ENCODE data around the gene TYMS.
"Not testable (repeated sequence)": the region's sequence is repeated elsewhere in the genome, so short reads cannot be mapped to it uniquely, and the experiment has no call there.

Gene TYMS

GRCh38 chr18:678482-679182 is 21.2 kb downstream of the TYMS start:
- no peak for DNase-seq (ENCODE audit: low spot score)

GRCh38 chr18:679516-679915 is 22.1 kb downstream of the TYMS start:
- no peak for DNase-seq (ENCODE audit: low spot score)

GRCh38 chr18:680392-680791 is 22.9 kb downstream of the TYMS start:
- no peak for DNase-seq (ENCODE audit: low spot score)

DNA sequence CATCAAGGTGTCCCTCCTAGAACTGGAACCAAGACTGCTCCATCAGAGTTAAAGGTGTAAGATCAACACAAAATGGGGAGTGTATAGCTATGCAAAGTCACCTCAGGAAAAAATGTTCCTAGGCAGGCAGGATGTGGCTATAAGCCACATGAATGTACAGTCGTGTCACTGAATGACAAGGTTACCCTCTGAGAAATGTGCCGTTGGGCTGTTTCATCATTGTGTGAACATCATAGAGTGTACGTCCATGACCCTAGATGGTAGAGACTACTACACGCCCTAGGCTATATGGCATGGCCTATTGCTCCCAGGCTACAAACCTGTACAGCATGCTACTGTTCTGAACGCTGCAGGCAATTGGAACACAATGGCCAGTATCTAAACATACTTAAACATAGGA is 24.5 kb downstream of the TYMS start:
- no peak for DNase-seq (ENCODE audit: low spot score)

DNA sequence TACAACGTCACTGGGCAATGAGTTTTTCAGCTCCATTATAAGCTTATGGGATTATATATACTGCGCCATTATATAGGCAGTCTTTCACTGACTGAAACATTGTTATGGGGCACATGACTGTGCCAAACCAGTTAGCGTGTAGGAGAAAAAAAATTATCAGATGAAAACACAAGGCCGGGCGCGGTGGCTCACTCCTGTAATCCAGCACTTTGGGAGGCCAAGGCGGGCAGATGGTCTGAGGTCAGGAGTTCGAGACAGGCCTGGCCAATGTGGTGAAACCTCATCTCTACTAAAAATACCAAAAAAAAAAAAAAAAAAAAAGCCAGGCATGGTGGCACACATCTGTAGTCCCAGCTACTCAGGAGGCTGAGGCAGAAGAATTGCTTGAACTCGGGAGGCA is 25.0 kb downstream of the TYMS start:
- not testable (repeated sequence) for DNase-seq (ENCODE audit: low spot score)

GRCh38 chr18:682833-683232 is 25.4 kb downstream of the TYMS start:
- DNase-seq (ENCODE audit: low spot score) = peak; percentile 53

DNA sequence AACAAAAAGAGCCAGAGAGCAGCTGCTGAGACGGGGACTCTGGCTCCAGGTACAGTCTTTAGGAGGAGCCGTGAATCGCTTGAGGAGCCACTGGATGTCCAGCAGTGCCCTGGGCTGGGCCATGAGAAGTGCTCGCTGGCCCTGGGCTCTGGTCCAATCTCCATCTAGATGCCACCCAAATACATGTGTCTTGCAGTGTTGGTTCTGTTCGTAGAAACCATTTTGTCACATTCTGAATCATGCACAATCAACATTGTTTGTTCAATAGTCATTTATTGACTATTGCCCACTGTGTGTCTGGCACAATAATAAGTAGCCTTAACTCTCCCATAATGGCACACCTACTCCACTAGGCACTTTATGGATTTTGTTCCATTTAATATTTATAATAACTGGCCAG is 26.1 kb downstream of the TYMS start:
- no peak for DNase-seq (ENCODE audit: low spot score)

- no peak for DNase-seq (ENCODE audit: low spot score)
These were observed 28.0 kb downstream of the TYMS start for GRCh38 chr18:685438-685837.

GRCh38 chr18:686339-687111 is 29.1 kb downstream of the TYMS start:
- no peak for DNase-seq (ENCODE audit: low spot score)

DNA sequence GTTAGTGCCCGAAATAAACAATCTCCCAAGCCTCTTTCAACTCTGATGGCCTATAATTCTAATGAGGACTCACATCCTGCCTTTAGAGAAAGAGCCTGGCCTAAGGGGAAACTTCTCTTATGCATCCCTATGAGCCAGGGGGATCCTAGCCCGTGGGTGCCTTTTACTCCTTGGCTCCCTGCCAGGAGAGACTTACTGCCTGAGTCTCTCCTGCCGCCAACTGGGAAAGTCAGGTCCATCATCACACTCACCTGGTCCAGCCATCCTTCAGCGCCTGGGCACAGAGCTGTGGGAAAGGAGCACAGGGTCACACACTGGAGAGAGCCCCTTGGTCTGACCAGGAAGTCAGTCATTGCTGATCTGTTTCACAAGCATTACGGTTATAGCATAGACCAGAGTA is 30.9 kb downstream of the TYMS start:
- DNase-seq (ENCODE audit: low spot score) = no peak

DNA sequence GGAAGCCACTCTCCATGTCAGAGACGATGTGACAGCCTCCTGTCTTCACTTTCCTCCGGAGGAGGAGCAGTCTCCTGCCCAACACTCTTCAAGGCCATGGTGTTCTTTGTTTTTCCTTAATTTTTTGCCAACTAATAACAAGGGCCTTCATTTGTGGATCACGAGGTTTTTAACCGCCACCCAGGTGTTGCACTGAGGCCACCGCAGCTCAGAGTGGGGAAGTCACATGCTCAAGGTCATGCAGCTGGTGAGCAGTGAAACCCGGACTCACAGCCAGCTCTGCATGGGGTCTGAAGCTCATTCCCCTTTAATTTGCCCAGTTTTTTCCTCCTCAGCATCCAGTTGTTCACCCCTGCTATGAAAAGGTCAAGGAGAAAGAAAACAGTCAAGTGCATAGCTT is 35.4 kb downstream of the TYMS start:
- no peak for DNase-seq (ENCODE audit: low spot score)

DNA sequence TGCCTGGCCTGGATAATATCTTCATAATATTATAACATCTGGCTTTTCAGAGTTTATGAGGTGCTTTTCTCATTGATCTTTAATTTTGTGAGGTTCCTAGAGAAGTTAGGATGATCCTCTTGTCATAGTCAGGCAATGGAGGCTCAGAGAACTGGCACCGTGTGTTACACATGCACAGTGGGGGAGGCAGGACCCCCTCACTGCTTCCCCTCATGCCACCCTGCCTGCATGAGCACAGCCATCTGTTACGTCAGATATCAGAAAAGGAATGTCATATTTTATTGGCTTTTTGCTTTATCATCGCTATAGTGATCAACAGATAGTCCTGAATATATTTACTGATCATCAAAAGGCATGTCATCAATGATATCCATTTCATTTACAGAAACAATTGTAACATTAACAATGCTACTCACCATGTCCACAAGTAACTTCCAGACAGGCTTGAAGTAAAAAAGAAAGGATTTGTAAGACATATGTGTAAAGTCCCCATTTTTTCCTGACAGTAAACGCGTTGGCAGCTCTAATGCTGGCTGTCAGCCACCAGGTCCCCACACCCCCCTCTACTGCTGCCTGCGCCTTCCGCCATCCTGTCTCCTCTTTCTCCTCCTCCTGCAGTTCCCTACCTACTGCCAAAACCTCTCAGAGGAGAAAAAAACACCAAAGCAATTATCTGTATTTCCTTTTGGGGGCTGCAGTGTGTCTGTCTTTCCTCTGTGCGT is 36.2 kb downstream of the TYMS start:
- DNase-seq (ENCODE audit: low spot score) = no peak

DNA sequence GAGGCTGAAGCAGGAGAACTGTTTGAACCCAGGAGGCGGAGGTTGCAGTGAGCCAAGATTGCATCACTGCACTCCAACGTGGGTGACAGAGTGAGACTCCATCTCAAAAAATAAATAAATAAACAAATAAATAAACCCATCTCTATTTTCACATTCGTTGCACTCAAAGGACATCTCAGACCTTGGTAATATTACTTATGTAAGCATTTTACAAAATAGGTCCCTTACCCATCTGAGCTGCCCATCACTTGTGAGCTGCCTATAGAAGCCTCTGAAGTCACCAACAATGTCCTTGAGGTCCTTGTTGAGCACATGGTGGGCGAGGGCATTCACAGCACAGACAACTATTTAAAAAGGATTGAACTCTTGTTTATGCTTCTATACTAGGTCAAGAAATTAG is 39.6 kb downstream of the TYMS start:
- no peak for DNase-seq (ENCODE audit: low spot score)

DNA sequence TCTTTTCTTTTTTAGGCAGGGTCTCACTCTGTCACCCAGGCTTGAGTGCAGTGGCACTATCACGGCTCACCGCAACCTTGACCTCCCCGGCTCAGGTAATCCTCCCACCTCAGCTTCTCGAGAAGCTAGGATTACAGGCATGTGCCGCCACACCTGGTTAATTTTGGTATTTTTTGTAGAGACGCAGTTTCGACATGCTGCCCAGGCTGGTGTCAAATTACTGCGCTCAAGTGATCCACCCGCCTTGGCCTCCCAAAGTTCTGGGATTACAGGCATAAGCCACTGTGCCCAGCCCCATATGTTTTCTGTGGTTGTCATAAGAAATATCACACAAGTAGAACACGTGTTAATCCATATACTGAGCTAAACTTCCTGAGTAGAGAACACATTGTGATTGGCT is 40.3 kb downstream of the TYMS start:
- DNase-seq (ENCODE audit: low spot score) = no peak

DNA sequence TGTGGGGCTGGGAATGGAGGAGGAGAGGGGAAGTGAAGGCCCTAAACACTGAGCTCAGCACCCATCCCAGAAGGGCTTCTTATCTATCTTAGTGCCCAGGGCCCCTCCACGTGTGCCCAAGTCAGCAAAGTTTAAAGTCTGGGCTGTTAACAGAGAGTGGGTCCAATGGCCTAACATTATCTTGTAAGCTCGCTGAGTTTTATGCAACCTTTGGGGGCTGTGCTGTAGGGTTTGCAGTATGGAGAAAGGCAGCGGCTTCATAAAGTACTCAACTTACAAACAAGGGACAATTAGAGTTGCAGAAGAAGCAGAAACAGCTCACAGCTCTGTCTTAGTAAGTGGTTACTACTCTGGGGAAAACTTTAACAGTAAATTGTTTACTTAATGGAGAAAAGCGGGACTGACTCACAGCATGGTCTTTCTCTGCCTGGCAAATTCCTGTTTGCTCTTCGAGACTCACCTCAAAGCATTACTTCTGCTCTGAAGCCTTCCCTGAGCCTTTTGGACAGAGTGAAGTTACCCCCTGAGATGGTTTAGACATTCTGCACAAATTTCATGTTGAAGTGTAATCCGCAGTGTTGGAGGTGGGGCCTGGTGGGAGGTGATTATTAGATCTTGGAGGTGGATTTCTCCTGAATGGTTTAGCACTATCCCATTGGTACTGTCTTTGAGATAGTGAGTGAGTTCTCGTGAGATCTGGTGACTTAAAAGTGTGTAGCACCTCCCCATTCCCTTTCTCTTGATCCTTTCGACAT is 45.9 kb downstream of the TYMS start:
- DNase-seq (ENCODE audit: low spot score) = no peak

- DNase-seq (ENCODE audit: low spot score) = no peak
These were observed 49.0 kb downstream of the TYMS start for GRCh38 chr18:706405-706804.

DNA sequence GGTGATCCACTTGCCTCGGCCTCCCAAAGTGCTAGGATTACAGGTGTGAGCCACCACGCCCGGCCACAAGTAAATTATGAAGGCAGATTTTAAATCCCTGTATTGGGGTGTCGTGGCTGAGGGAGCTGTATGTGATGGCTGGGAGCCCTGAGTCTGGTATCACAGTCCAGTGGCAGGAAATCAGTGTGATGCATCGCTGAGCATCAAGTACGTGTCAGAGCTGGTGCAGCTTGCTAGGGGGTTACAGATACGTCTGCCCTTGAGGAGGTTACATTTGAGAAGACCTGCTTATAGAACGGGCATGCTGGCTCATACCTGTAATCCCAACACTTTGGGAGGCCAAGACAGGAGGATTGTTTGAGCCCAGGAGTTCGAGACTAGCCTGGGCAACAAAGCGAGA is 50.6 kb downstream of the TYMS start:
- no peak for DNase-seq (ENCODE audit: low spot score)

DNA sequence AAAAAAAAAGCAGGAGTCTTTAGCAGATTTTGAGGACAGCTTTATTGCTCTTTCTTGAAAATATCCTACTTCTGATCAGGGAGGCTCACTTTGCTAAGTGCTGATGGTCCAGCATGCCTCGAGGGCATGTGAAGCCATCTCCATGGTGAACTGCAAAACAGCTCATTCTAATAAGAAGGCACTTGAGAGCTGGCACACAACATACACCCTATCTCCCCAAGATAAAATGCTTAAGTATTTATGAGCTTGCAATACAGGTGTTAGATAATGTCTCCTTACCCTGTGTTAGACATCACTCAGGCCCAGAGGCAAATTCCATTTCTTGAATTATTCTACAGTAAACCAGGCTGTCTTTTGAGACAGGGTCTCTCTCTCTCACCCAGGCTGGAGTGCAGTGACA is 52.3 kb downstream of the TYMS start:
- no peak for DNase-seq (ENCODE audit: low spot score)

- no peak for DNase-seq (ENCODE audit: low spot score)
These were observed 53.2 kb downstream of the TYMS start for GRCh38 chr18:710418-711300.

GRCh38 chr18:711310-711656 is 53.8 kb downstream of the TYMS start:
- DNase-seq (ENCODE audit: low spot score) = no peak

DNA sequence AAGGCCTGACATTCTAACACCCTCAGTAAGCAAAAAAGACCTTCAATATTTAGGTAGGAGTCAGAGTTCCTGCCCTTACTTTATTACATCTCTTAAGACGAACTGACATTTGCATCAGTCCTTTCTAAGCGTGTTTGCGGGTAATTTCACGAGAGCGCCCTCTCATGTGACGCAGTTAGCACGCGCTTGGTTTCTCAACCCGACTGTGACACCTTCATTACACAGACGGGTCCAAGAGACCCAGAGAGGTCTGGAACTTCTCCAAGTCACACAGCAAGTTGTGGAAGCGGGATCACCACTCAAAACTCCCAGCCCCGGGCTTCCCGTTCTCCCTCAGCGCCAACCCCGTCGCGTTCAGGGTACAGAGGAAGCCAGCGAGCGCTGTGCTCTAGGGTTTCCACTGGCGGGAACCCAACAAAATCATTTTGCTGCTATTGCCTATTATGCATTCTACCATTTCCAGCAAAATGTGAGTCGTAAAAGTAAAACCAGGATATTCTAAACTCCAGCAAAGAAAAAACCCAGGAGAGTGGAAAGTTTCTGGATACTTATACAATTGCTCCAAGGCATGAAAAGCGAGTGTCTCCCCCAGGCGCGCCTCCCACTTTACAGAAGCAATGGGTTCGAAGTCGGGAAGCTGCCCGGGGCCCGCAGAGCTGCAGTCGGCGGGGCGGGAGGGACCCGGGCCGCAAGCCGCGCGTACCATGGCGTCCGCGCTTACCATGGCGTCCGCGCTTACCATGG is 54.4 kb downstream of the TYMS start:
- DNase-seq (ENCODE audit: low spot score) = peak; percentile 53
